ENCODE data around the gene ZNF445.

Gene ZNF445

GRCh38 chr3:44395714-44396113, 81.8 kb downstream of the ZNF445 start:
- Histone ChIP-seq H3K9me3 (ENCODE audit: control insufficient read depth, low read length) (no peaks in the 10 kb centered on the region), H3K9ac (no peak overlapping the region), H3K36me3 (ENCODE audit: control insufficient read depth, insufficient read depth, low read length) (no peaks in the 10 kb centered on the region), H3K4me3 (ENCODE audit: low read depth, low read length) (no peak overlapping the region), H3K79me2 (no peaks in the 10 kb centered on the region), H3K4me2 (ENCODE audit: low read length) (no peak overlapping the region), H3K27me3 (ENCODE audit: control insufficient read depth, insufficient read depth, low read length) (no peaks in the 10 kb centered on the region), H3K4me1 (no peaks in the 10 kb centered on the region), H3K27ac (no peak overlapping the region), H2AFZ (no peak overlapping the region)
- TF ChIP-seq CTCF (IDR thresholded peaks at IDR 0.05) = no peak

- H3K9ac ChIP-seq = no peak overlapping the region
- no peak overlapping the region for H2AFZ ChIP-seq
- H3K27me3 ChIP-seq (ENCODE audit: control insufficient read depth, insufficient read depth, low read length) = no peaks in the 10 kb centered on the region
- no peaks in the 10 kb centered on the region for H3K79me2 ChIP-seq
- H3K9me3 ChIP-seq (ENCODE audit: control insufficient read depth, low read length) = no peaks in the 10 kb centered on the region
- no peak overlapping the region for H3K4me2 ChIP-seq (ENCODE audit: low read length)
- H3K4me1 ChIP-seq = no peaks in the 10 kb centered on the region
- no peak overlapping the region for H3K27ac ChIP-seq
- TF ChIP-seq CTCF (IDR thresholded peaks at IDR 0.05) = no peak
- no peak overlapping the region for H3K4me3 ChIP-seq (ENCODE audit: low read depth, low read length)
- no peaks in the 10 kb centered on the region for H3K36me3 ChIP-seq (ENCODE audit: control insufficient read depth, insufficient read depth, low read length)
These were observed 85.0 kb downstream of the ZNF445 start for GRCh38 chr3:44392489-44392888.

GRCh38 chr3:44387404-44387803, 90.1 kb downstream of the ZNF445 start:
- H3K4me2 ChIP-seq (ENCODE audit: low read length) = no peak overlapping the region
- H3K36me3 ChIP-seq (ENCODE audit: control insufficient read depth, insufficient read depth, low read length) = no peaks in the 10 kb centered on the region
- no peaks in the 10 kb centered on the region for H3K9me3 ChIP-seq (ENCODE audit: control insufficient read depth, low read length)
- H3K27ac ChIP-seq = no peak overlapping the region
- no peak overlapping the region for H3K4me3 ChIP-seq (ENCODE audit: low read depth, low read length)
- H2AFZ ChIP-seq = no peak overlapping the region
- TF ChIP-seq CTCF (IDR thresholded peaks at IDR 0.05) = no peak
- H3K4me1 ChIP-seq = no peaks in the 10 kb centered on the region
- no peak overlapping the region for H3K9ac ChIP-seq
- H3K79me2 ChIP-seq = no peaks in the 10 kb centered on the region
- H3K27me3 ChIP-seq (ENCODE audit: control insufficient read depth, insufficient read depth, low read length) = no peaks in the 10 kb centered on the region

Data from parathyroid adenoma (tissue), 2 donors.